ENCODE results near the gene FAF1.
"Not testable (repeated sequence)": the region's sequence is repeated elsewhere in the genome, so short reads cannot be mapped to it uniquely, and the experiment has no call there.

FAF1 gene

GRCh38 chr1:50901872-50902271 is 58.2 kb downstream of the FAF1 start:
- no peak for DNase-seq

- DNase-seq: no peak
These were observed 61.3 kb downstream of the FAF1 start for GRCh38 chr1:50898773-50899172.

- DNase-seq: no peak
These were observed 65.7 kb downstream of the FAF1 start for GRCh38 chr1:50894340-50894739.

GRCh38 chr1:50893466-50893865 is 66.6 kb downstream of the FAF1 start:
- no peak for DNase-seq

GRCh38 chr1:50887555-50887954 is 72.5 kb downstream of the FAF1 start:
- DNase-seq: not testable (repeated sequence)

GRCh38 chr1:50880373-50880772 is 79.7 kb downstream of the FAF1 start:
- DNase-seq: no peak

GRCh38 chr1:50879137-50879536 is 80.9 kb downstream of the FAF1 start:
- no peak for DNase-seq

- no peak for DNase-seq
These were observed 81.6 kb downstream of the FAF1 start for GRCh38 chr1:50878434-50878833.

- no peak for DNase-seq
These were observed 82.4 kb downstream of the FAF1 start for GRCh38 chr1:50877641-50878040.

- no peak for DNase-seq
These were observed 86.4 kb downstream of the FAF1 start for GRCh38 chr1:50873458-50874187.

GRCh38 chr1:50864845-50865244 is 95.2 kb downstream of the FAF1 start:
- not testable (repeated sequence) for DNase-seq

- no peak for DNase-seq
These were observed 98.3 kb downstream of the FAF1 start for GRCh38 chr1:50861772-50862171.

GRCh38 chr1:50860702-50861101 is 99.4 kb downstream of the FAF1 start:
- no peak for DNase-seq

GRCh38 chr1:50860256-50860655 is 99.8 kb downstream of the FAF1 start:
- no peak for DNase-seq

- no peak for DNase-seq
These were observed 100.4 kb downstream of the FAF1 start for GRCh38 chr1:50859657-50860056.

- no peak for DNase-seq
These were observed 101.3 kb downstream of the FAF1 start for GRCh38 chr1:50858761-50859160.

GRCh38 chr1:50857702-50858101 is 102.4 kb downstream of the FAF1 start:
- DNase-seq: no peak

- DNase-seq: no peak
These were observed 106.7 kb downstream of the FAF1 start for GRCh38 chr1:50853325-50853724.

GRCh38 chr1:50852889-50853288 is 107.2 kb downstream of the FAF1 start:
- DNase-seq: no peak

GRCh38 chr1:50851466-50851865 is 108.6 kb downstream of the FAF1 start:
- DNase-seq: no peak

GRCh38 chr1:50851034-50851433 is 109.0 kb downstream of the FAF1 start:
- no peak for DNase-seq

- DNase-seq: no peak
These were observed 112.8 kb downstream of the FAF1 start for GRCh38 chr1:50847303-50847702.

GRCh38 chr1:50846224-50846839 is 113.7 kb downstream of the FAF1 start:
- no peak for DNase-seq

GRCh38 chr1:50841791-50842387 is 118.2 kb downstream of the FAF1 start:
- no peak for DNase-seq
